GM12873 (cell line): Measurements from ENCODE around the gene AGPAT3.

Experiments
- CTCF ChIP-seq: IDR thresholded peaks from 2 replicates; pipeline ENCODE4 v1.5.1; 2012; ENCODE audit warnings: low read depth, mild to moderate bottlenecking, moderate library complexity, low read length, control low read depth; ENCODE audit not compliant: insufficient read depth; ENCODE audit errors: missing control alignments

The AGPAT3 gene

GRCh38 chr21:43934716-43935705, 70.0 kb downstream of the AGPAT3 start:
- no peak for TF ChIP-seq CTCF

GRCh38 chr21:43935711-43936110, 70.7 kb downstream of the AGPAT3 start:
- TF ChIP-seq CTCF, result no peak

GRCh38 chr21:43936247-43936967, 71.4 kb downstream of the AGPAT3 start:
- TF ChIP-seq CTCF, result no peak

- TF ChIP-seq CTCF, result no peak
Observed at GRCh38 chr21:43937051-43937832, 72.2 kb downstream of the AGPAT3 start.

- TF ChIP-seq CTCF, result no peak
Observed at GRCh38 chr21:43937891-43938309, 72.9 kb downstream of the AGPAT3 start.

GRCh38 chr21:43938751-43939442, 73.9 kb downstream of the AGPAT3 start:
- TF ChIP-seq CTCF, result peak; percentile 100
